Body of pancreas (tissue), 4 donors: ENCODE results near the gene CCDC86. TPM values are rescaled to one million over a fixed set of nuclear protein-coding genes. Genes with fewer than 3 reads are reported as not detected.

Experiments used
- ATAC-seq: fragments of 150-250 bp; one replicate; pipeline ENCODE4 v1.9.1; 2016
- DNase-seq, 4 donors: peaks; one replicate each; pipeline ENCODE4 v3.0.0-alpha.2; 2019
- H3K27ac ChIP-seq, 4 donors: fragments of 200-600 bp; sonication (generic); 1 replicate in 3 of 4; 2 replicates in 1 of 4; pipeline versions ENCODE4 v1.5.1 to v1.6.1; 2016 to 2019; ENCODE audit warnings: mild to moderate bottlenecking in 1 of 4, mixed read lengths in 1 of 4, moderate library complexity in 1 of 4
- H3K27me3 ChIP-seq, 2 donors: fragments of 200-600 bp; sonication (generic); one replicate each; pipeline ENCODE4 v1.6.0; 2016; ENCODE audit warnings: mild to moderate bottlenecking in 1 of 2
- H3K36me3 ChIP-seq, 2 donors: fragments of 200-600 bp; sonication (generic); replicated peaks in 1 of 2; 2 replicates each; pipeline ENCODE4 v1.5.1; 2016; ENCODE audit warnings: low read depth in 2 of 2; ENCODE audit not compliant: insufficient read depth in 1 of 2
- H3K4me1 ChIP-seq: fragments of 200-600 bp; sonication (generic); one replicate; pipeline ENCODE4 v1.6.0; 2016
- H3K4me3 ChIP-seq, 2 donors: fragments of 200-600 bp; sonication (generic); 1 replicate in 1 of 2; 2 replicates in 1 of 2; pipeline ENCODE4 v1.5.1; 2016 to 2019
- H3K9me3 ChIP-seq, 3 donors: fragments of 200-600 bp; sonication (generic); 1 replicate in 2 of 3; 2 replicates in 1 of 3; pipeline ENCODE4 v1.5.1; 2016
- CTCF ChIP-seq, 7 experiments: fragments of 450-650 bp in 4 of 7; fragments of 200-600 bp in 3 of 7; sonication (generic) in 3 of 7; IDR thresholded peaks; one replicate each; pipeline ENCODE4 v1.5.1; 2016 to 2019; ENCODE audit warnings: antibody characterized with exemption in 7 of 7
- POLR2A ChIP-seq, 3 donors: fragments of 450-650 bp; IDR thresholded peaks; one replicate each; pipeline ENCODE4 v1.6.1; 2016; ENCODE audit warnings: antibody characterized with exemption in 3 of 3, mild to moderate bottlenecking in 2 of 3
- WGBS, 2 donors: methylation state at CpG; one replicate each; pipeline ENCODE4 v1.1.5; 2017; 5-methylcytosine and 5-hydroxymethylcytosine counted together
- intact Hi-C: fragments of 100-400 bp; cut with DNase I; formaldehyde crosslinking; loops from one replicate; pipeline ENCODE4 v1.15.1; 2023
- total RNA-seq, 2 donors: library from RNA; depleted of rRNA; stranded (reverse); fragments of >200 nt; gene quantifications; one replicate each; pipeline ENCODE4 v1.1.0, GENCODE V29; 2016

CCDC86 gene
- total RNA-seq, 2 donors from 2014 or later, result 14.8 to 26.4 TPM

GRCh38 chr11:60830478-60831142 is 11.3 kb upstream of the CCDC86 start:
- ATAC-seq (no peak), DNase-seq (no peak)
- TF ChIP-seq POLR2A (IDR thresholded peaks at IDR 0.05), result no peak
- TF ChIP-seq CTCF (IDR thresholded peaks at IDR 0.05), result no peak
- Histone ChIP-seq H3K27ac (no peak overlapping the region), H3K9me3 (no peaks in the 10 kb centered on the region), H3K36me3 (no peaks in the 10 kb centered on the region), H3K27me3 (no peaks in the 10 kb centered on the region), H3K4me1 (no peaks in the 10 kb centered on the region), H3K4me3 (no peak overlapping the region)
- intact Hi-C loops, result no loop called here
- 29 to 40% methylated on average over 10 of the region's 10 CpGs for WGBS, 2 donors

- H3K9me3 ChIP-seq, result no peaks in the 10 kb centered on the region
- no peaks in the 10 kb centered on the region for H3K36me3 ChIP-seq
- H3K4me1 ChIP-seq, result no peaks in the 10 kb centered on the region
- H3K27ac ChIP-seq, result no peak overlapping the region
- peak; percentile 94 for ATAC-seq
- DNase-seq, result peak; percentile 86 to 92 (median 88)
- no peak overlapping the region for H3K4me3 ChIP-seq
- peak; percentile 78 to 95 (median 89) for TF ChIP-seq CTCF (IDR thresholded peaks at IDR 0.05)
- TF ChIP-seq POLR2A (IDR thresholded peaks at IDR 0.05), result no peak
- 20 to 94% methylated on average over 2 to 8 of the region's 8 CpGs for WGBS, 2 donors
- intact Hi-C loops, result no loop called here
- no peaks in the 10 kb centered on the region for H3K27me3 ChIP-seq
These were observed 10.8 kb upstream of the CCDC86 start for GRCh38 chr11:60831143-60831500.

- Histone ChIP-seq H3K36me3 (no peaks in the 10 kb centered on the region), H3K4me1 (no peaks in the 10 kb centered on the region), H3K9me3 (no peaks in the 10 kb centered on the region), H3K4me3 (no peak overlapping the region), H3K27me3 (no peaks in the 10 kb centered on the region), H3K27ac (no peak overlapping the region)
- ATAC-seq (no peak), DNase-seq (no peak)
- TF ChIP-seq POLR2A (IDR thresholded peaks at IDR 0.05) (no peak), CTCF (IDR thresholded peaks at IDR 0.05) (no peak)
- intact Hi-C loops, result no loop called here
- 43 to 44% methylated on average over 7 of the region's 7 CpGs for WGBS, 2 donors
These were observed 10.3 kb upstream of the CCDC86 start for GRCh38 chr11:60831501-60832079.

DNA sequence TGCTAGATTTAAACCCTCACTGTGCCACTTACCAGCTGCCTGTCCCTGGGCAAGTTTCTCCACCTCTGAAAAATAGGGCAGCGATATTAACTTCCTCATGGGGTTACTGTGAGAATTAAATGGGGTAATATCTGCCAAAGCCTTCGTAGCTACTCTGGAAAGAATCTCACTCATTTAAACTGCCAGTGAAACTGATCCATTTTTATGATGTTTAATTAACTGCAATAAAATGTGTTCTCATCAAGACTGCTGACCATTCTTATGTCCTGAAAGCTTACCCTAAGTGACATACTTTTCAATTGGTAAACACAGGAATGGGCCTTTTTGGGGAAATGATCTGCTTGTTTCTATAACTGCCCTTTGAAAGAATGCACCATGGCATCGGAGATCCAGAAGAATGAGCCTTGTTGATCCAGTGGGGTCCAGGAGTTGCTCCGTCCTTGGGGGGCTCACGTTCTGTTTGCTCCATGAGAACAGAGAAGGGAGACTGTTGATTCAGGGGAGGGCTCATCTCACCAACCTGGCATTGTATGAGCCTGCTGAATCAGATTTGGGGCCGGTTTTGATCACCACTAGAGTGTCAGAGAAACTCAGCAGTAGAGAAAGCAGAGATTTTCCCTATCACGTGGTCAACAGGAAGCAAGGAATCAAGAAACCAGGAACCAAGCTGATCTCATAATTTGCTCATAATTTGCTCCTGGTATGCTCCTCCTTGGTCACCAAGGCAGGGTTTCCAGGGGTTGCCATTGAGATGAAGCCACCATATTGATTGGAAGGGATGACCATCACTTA is 7.0 kb upstream of the CCDC86 start:
- TF ChIP-seq POLR2A (IDR thresholded peaks at IDR 0.05) (no peak), CTCF (IDR thresholded peaks at IDR 0.05) (no peak)
- intact Hi-C loops, result loop anchor here (5.0 kb wide), 1 partner anchor 67 kb away; no protein-coding TSS in a partner anchor
- H3K9me3 ChIP-seq, result no peaks in the 10 kb centered on the region
- H3K27ac ChIP-seq, result peak overlapping the region in 1 of 4 donors; percentile 1
- no peak overlapping the region for H3K4me3 ChIP-seq
- H3K4me1 ChIP-seq, result no peaks in the 10 kb centered on the region
- no peaks in the 10 kb centered on the region for H3K36me3 ChIP-seq
- DNase-seq (no peak), ATAC-seq (no peak)
- 44 to 49% methylated on average over 7 of the region's 7 CpGs for WGBS, 2 donors
- H3K27me3 ChIP-seq, result no peaks in the 10 kb centered on the region
